GM19099 (cell line): ENCODE measurements around the gene IVD.

ENCODE experiments used
- POLR2A ChIP-seq: IDR thresholded peaks from 3 replicates; pipeline ENCODE4 v1.6.1; 2011; ENCODE audit warnings: low read depth; ENCODE audit not compliant: insufficient read length; ENCODE audit errors: extremely low read depth

Gene IVD

GRCh38 chr15:40468898-40469331 is 63.3 kb downstream of the IVD start:
- TF ChIP-seq POLR2A = no peak

- TF ChIP-seq POLR2A = no peak
Observed at GRCh38 chr15:40469776-40470390, 64.3 kb downstream of the IVD start.

GRCh38 chr15:40470423-40471104 is 65.0 kb downstream of the IVD start, which contains the start of gene CHST14:
Gene CHST14 (plus strand): TSS chr15:40470984. CDS start chr15:40471214, 230 bp downstream.
- TF ChIP-seq POLR2A = peak; percentile 69
